Measurements from ENCODE around the gene IP6K1.
"Not testable (repeated sequence)": the region's sequence is repeated elsewhere in the genome, so short reads cannot be mapped to it uniquely, and the experiment has no call there.

The IP6K1 gene

GRCh38 chr3:49705390-49705960 is 80.9 kb downstream of the IP6K1 start:
- DNase-seq: no peak

GRCh38 chr3:49704629-49705028 is 81.7 kb downstream of the IP6K1 start:
- DNase-seq: no peak

- DNase-seq: no peak
Observed at GRCh38 chr3:49703956-49704355, 82.4 kb downstream of the IP6K1 start.

- peak; percentile 70 for DNase-seq
Observed at GRCh38 chr3:49703443-49703927, 82.9 kb downstream of the IP6K1 start.

GRCh38 chr3:49702672-49703071 is 83.7 kb downstream of the IP6K1 start:
- DNase-seq: no peak

GRCh38 chr3:49701388-49702077 is 84.8 kb downstream of the IP6K1 start:
- no peak for DNase-seq

- DNase-seq: no peak
Observed at GRCh38 chr3:49700453-49701128, 85.8 kb downstream of the IP6K1 start.

- DNase-seq: no peak
Observed at GRCh38 chr3:49700014-49700413, 86.3 kb downstream of the IP6K1 start.

- DNase-seq: peak; percentile 30
Observed at GRCh38 chr3:49699281-49699979, 86.9 kb downstream of the IP6K1 start.

- not testable (repeated sequence) for DNase-seq
Observed at GRCh38 chr3:49695350-49696015, 90.9 kb downstream of the IP6K1 start.

- DNase-seq: not testable (repeated sequence)
Observed at GRCh38 chr3:49694409-49695070, 91.8 kb downstream of the IP6K1 start.

- DNase-seq: not testable (repeated sequence)
Observed at GRCh38 chr3:49691481-49691880, 94.9 kb downstream of the IP6K1 start.

- not testable (repeated sequence) for DNase-seq
Observed at GRCh38 chr3:49690856-49691255, 95.5 kb downstream of the IP6K1 start.

- not testable (repeated sequence) for DNase-seq
Observed at GRCh38 chr3:49689908-49690624, 96.3 kb downstream of the IP6K1 start.

- peak; percentile 87 for DNase-seq
Observed at GRCh38 chr3:49689046-49689907, 97.1 kb downstream of the IP6K1 start, which contains the start of the genes MST1 and RNF123. Gene MST1, minus strand, starts transcription at chr3:49689474. Its CDS starts 783 bp downstream, at chr3:49688691. Gene RNF123, plus strand, starts transcription at chr3:49689557. Its CDS starts 1,609 bp downstream, at chr3:49691166.

- DNase-seq: not testable (repeated sequence)
Observed at GRCh38 chr3:49688338-49689045, 97.8 kb downstream of the IP6K1 start.

- DNase-seq: not testable (repeated sequence)
Observed at GRCh38 chr3:49687424-49687795, 98.9 kb downstream of the IP6K1 start.

- peak; percentile 66 for DNase-seq
Observed at GRCh38 chr3:49686769-49687423, 99.4 kb downstream of the IP6K1 start.

GRCh38 chr3:49686346-49686745 is 100.0 kb downstream of the IP6K1 start:
- DNase-seq: not testable (repeated sequence)

Data from EL (cell line).